ENCODE data around the gene SLC22A16.

DNA sequence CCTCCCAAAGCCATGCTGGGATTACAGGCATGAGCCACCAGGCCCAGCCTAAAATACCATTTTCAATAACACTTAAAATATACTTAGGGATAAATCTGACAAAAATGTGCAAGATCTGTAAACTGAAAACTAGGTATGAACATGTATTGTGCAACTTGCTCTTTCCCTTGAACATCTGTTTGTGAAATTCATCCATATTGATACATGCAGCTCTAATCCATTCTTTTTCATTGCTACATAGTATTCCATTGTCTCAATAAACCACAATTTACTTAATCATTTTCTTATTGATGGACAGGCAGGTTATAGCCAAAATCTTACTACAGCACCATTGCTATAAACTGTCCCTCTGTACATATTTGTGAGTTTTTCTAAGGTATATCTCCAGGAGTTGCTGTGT, 4.7 kb upstream of the SLC22A16 start:
- TF ChIP-seq, protein P1, sequence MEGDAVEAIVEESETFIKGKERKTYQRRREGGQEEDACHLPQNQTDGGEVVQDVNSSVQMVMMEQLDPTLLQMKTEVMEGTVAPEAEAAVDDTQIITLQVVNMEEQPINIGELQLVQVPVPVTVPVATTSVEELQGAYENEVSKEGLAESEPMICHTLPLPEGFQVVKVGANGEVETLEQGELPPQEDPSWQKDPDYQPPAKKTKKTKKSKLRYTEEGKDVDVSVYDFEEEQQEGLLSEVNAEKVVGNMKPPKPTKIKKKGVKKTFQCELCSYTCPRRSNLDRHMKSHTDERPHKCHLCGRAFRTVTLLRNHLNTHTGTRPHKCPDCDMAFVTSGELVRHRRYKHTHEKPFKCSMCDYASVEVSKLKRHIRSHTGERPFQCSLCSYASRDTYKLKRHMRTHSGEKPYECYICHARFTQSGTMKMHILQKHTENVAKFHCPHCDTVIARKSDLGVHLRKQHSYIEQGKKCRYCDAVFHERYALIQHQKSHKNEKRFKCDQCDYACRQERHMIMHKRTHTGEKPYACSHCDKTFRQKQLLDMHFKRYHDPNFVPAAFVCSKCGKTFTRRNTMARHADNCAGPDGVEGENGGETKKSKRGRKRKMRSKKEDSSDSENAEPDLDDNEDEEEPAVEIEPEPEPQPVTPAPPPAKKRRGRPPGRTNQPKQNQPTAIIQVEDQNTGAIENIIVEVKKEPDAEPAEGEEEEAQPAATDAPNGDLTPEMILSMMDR (IDR thresholded peaks at IDR 0.05) = no peak
- no peak for TF ChIP-seq POLR2A (IDR thresholded peaks at IDR 0.05)
- no peak for TF ChIP-seq POLR2AphosphoS5 (IDR thresholded peaks at IDR 0.05)
